Rectal smooth muscle tissue (tissue), 1 donor: ENCODE results near the gene KRT80.

Source experiments
- H3K27ac ChIP-seq: one replicate; pipeline ENCODE4 v1.7.0; 2013; ENCODE audit warnings: low read depth, low read length, inconsistent platforms
- H3K27me3 ChIP-seq: one replicate; pipeline ENCODE4 v1.7.0; 2013; ENCODE audit warnings: low read length; ENCODE audit not compliant: control insufficient read depth, insufficient read depth
- H3K36me3 ChIP-seq: one replicate; pipeline ENCODE4 v1.7.0; 2013; ENCODE audit warnings: low read length; ENCODE audit not compliant: control insufficient read depth, insufficient read depth
- H3K4me1 ChIP-seq: one replicate; pipeline ENCODE4 v1.7.0; 2013; ENCODE audit warnings: low read length; ENCODE audit not compliant: control insufficient read depth, insufficient read depth
- H3K4me3 ChIP-seq: one replicate; pipeline ENCODE4 v1.7.0; 2013; ENCODE audit warnings: low read length
- H3K9ac ChIP-seq: one replicate; pipeline ENCODE4 v1.7.0; 2013; ENCODE audit warnings: low read length

The KRT80 gene

DNA sequence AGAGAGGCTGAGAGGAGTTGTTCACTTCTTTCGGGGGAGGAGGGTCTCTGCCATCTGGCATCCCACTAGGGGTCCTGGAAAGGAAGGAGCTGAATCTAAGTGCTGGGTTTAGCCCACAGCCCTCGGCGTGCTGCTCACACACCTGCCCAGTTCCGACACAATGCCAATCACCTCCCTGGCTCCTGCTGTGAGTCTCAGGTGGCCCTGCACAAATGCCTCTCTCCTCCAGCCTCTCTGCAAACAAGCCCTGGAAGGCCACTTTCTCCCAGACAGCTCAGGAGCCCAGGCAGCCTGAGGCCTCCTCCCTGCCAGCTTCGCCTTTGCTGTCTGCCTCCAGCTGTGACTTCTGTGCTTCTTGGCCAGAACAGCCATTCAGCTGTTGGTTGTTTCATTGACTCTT is 61.1 kb downstream of the KRT80 start:
- Histone ChIP-seq H3K27ac (no peak overlapping the region), H3K27me3 (no peaks in the 10 kb centered on the region), H3K9ac (no peak overlapping the region), H3K4me1 (no peaks in the 10 kb centered on the region), H3K36me3 (no peaks in the 10 kb centered on the region), H3K4me3 (no peak overlapping the region)

DNA sequence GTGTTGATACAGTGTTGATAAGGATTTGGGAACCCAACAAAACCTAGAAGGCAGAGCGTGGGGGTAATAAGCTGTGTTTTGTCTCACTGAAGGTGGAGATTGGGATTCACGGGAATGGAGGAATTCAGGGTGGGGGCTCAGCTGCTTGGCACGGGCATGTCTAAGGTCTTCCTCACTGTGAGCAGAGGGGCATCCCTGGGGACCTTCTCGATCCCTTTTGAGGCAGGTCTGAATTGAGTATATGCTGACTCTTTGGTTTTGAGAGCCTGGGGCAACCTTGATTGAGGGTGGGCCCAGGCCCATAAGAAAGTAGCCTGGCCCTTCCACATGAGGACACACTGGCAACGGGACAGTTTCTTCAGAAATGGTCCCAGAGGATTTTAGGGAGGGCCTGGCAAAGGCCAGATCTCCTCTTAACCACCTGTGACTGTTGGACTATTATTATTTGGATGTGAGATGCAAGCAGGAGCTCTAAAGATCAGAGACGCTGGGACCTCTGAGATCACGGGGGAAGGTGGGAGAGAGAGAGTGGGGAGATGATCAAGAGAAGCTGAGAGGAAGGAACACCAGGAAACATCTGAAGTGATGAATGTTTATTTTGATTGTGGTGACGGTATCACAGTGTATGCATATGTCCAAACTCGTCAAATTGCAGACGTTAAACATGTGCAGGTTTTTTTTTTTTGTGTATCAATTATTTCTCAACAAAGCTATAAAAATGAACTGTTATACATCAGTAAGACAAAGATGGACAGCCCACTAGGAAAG is 63.9 kb downstream of the KRT80 start:
- H3K27me3 ChIP-seq: no peaks in the 10 kb centered on the region
- H3K9ac ChIP-seq: no peak overlapping the region
- no peaks in the 10 kb centered on the region for H3K4me1 ChIP-seq
- H3K4me3 ChIP-seq: no peak overlapping the region
- H3K27ac ChIP-seq: no peak overlapping the region
- H3K36me3 ChIP-seq: no peaks in the 10 kb centered on the region

DNA sequence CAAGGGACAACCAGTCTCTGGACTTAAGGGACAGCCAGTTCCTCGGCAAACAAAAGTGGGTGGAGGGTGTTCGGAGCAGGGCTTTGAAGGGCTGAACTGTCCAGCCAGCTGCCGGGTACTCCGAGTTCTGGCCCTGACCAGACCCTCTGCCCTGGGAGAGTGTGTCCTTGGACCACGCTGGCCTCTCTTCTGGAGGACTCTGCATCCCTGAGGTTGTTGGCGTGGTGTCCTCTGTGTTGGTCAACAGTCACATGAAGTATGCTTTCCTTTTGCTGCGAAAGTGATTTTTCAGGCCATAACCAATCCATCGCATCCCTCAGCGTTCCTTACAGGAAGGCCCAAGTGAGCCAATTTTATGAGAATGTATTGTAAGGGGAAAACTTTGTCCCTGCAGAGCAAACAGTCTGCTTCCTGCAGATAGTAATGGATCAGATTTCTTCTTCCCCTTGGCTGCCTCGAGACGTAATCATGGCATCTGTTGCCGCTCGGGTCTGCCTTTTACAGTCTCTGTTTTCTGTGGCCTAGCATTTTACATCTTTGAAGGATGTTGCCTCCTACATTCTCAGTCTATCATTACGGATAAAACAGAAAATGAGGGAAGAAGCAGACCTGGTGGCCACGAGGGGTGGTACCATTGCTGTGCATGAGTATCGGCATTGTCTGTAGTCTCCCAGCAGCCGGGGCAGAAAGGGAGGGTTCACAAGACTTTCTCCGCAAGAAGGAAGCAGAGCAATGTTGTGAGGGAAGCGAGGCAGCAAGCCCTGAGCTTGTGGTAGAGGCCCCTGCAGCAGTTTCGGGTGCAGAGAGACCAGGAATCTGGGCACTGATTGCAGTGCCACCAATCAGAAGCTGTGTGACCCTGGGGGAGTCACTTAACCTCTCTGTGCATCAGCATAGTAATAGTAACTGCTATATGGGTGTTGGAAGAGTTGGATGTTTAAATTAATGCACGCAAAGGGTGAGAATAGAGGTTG is 64.9 kb downstream of the KRT80 start:
- no peak overlapping the region for H3K4me3 ChIP-seq
- H3K36me3 ChIP-seq: no peaks in the 10 kb centered on the region
- H3K27ac ChIP-seq: no peak overlapping the region
- no peak overlapping the region for H3K9ac ChIP-seq
- no peaks in the 10 kb centered on the region for H3K27me3 ChIP-seq
- H3K4me1 ChIP-seq: no peaks in the 10 kb centered on the region

DNA sequence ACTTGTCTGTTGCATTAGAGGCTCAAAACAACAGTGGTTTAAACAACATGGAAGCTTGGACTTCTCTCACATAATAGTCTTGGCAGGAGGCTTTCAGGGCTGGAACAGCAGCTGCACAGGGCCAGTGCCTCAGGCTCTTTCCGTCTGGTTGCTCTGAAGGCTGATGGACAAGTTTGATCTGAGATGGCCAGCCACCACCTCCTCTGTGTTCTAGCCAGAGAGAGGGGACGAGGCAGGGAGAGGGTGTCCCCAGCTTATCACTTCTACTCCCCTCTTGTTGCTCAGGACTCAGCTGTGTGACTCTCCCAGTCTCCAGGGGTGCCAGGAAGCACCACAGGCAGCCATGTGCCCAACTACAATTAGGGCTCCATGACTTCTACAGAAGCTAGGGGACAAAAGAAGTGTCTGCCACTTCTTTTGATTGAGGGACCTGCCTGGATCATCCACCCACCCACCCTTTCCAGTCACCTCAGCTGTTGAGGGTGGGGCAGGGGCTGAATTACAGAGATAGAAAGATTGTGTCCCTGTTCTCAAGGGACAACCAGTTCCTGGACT is 65.7 kb downstream of the KRT80 start:
- H3K27me3 ChIP-seq: peaks cover 5% of the 10 kb centered on the region
- no peak overlapping the region for H3K9ac ChIP-seq
- no peaks in the 10 kb centered on the region for H3K4me1 ChIP-seq
- H3K4me3 ChIP-seq: no peak overlapping the region
- H3K27ac ChIP-seq: no peak overlapping the region
- no peaks in the 10 kb centered on the region for H3K36me3 ChIP-seq

DNA sequence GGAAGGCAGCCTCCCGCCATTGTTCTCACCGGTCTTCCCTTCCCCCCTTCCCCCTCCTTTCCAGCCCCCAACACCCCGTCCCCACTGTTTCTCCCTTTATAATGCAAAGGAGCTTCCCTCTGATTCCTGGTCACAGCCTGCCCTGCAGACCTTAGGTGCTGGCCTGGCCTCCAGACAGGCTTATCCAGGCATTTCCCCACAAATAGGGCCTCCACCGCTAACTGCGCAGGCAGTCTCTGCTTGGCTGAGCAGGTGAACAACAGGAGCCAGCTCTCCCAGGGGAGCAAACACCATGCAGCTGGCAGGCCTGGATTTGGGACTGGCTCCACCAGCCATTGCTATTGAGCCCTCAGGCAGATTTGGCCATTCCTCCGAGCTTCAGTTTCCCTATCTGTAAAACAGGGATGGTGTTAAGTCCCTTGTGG is 66.3 kb downstream of the KRT80 start:
- no peak overlapping the region for H3K4me3 ChIP-seq
- H3K36me3 ChIP-seq: no peaks in the 10 kb centered on the region
- no peaks in the 10 kb centered on the region for H3K4me1 ChIP-seq
- peaks cover 6% of the 10 kb centered on the region for H3K27me3 ChIP-seq
- H3K27ac ChIP-seq: no peak overlapping the region
- H3K9ac ChIP-seq: no peak overlapping the region

DNA sequence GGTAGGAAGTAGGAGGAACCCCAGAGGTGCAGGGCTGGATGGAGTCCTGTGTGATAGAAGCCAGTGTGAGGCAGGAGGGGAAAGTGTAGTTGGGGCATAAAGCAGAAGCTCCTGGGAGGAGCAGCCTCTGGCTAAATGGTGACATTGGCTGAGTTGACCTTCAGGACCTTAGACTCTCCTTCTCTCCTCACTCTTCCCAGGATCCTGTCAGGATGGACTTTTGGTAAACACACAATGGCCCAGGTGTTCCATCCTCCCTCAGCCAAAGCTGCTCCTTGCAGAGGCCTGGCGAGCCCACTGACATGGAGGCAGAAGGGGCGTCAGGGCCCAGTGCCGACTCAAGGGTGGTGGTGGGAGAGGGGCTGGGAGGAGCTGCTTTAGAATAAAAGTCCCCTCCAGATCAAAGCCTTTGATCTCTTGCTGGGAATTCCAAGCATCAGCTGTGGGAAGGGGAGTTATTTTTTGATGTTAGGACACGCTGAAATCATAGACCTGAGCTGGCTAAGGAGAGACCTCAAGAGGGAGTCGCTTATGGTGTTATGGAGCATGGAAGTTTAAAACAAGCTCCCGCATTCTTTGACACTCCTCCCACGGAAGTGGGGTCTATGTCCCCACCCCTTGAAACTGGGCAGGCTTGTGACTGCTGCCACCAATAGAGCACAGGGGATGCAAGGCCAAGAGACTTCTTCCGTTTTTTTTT is 68.2 kb downstream of the KRT80 start:
- H3K9ac ChIP-seq: no peak overlapping the region
- no peak overlapping the region for H3K4me3 ChIP-seq
- no peaks in the 10 kb centered on the region for H3K4me1 ChIP-seq
- peaks cover 6% of the 10 kb centered on the region for H3K27me3 ChIP-seq
- no peak overlapping the region for H3K27ac ChIP-seq
- H3K36me3 ChIP-seq: no peaks in the 10 kb centered on the region

DNA sequence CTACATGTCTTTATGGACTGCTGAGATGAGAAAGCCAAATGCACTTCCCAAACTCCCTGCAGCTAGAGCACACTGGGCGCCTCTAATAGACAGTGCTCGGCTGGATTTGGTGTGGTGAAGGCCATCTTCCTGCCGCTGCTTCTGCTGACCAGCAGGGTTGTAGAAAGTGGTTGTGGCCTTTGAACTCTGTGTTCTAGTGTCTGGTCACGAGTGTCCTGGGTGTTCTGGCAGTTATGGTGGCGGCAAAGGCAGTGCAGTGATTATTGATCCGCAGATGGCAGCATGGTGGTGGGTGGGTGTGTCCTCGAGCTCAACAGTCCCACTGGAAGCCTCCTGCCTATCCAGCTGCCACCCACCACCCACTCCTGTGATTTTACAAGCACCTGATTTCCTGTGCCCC is 68.9 kb downstream of the KRT80 start:
- Histone ChIP-seq H3K4me1 (no peaks in the 10 kb centered on the region), H3K36me3 (no peaks in the 10 kb centered on the region), H3K9ac (no peak overlapping the region), H3K27ac (no peak overlapping the region), H3K4me3 (no peak overlapping the region), H3K27me3 (peaks cover 6% of the 10 kb centered on the region)

DNA sequence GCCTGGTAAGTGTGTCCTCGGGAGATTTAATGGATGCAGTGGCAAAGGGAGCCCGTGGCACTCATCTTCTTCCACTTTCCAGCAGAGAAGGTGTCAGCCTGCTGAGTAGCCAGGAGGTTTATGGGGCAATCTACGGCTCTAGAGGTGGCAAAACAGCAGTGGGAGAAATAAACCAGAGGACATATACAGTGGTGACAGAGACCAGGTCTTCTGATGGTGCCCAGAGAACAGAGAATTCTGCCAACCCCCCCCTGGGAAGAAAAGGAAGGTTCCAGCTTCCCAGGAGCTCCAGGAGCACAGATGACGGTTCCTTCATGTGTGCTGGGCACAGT is 69.3 kb downstream of the KRT80 start:
- Histone ChIP-seq H3K4me3 (no peak overlapping the region), H3K9ac (no peak overlapping the region), H3K27me3 (peaks cover 6% of the 10 kb centered on the region), H3K4me1 (no peaks in the 10 kb centered on the region), H3K36me3 (no peaks in the 10 kb centered on the region), H3K27ac (no peak overlapping the region)

DNA sequence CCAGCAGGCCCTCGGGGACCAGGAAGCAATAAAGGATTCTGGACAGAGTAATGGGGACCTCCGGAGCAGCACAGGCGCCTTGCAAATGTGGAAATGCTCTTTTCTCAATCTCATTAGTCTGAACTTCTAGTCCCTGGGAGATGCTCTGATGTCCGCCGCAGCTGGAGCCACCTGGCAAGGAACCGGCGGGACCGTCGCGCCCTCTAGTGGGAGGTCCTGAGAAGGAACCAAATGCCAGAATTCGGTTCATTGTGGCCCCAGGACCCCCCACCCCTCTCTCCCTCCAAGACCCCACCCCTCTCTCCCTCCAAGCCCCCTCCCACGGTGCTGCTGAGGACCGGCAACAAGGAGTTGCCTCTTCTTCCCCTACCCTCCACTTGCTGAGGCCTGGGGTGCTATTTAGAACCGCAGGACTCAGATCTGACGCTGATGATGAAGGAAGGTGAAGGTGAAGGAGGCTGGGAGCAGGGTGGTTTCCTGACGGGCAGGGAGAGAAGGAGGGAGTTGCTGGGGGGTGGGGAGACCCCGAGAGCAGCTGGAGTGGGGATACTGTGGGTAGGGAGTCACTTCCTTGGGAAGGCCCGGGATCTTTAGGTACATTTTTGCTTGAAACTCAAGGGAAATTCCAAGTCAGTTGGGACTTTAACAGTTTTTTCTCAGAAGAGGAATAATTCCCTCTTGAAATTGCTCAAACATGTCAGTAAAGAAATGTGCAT is 69.8 kb downstream of the KRT80 start:
- no peaks in the 10 kb centered on the region for H3K4me1 ChIP-seq
- no peak overlapping the region for H3K4me3 ChIP-seq
- H3K27ac ChIP-seq: no peak overlapping the region
- H3K27me3 ChIP-seq: peaks cover 6% of the 10 kb centered on the region
- no peaks in the 10 kb centered on the region for H3K36me3 ChIP-seq
- no peak overlapping the region for H3K9ac ChIP-seq

DNA sequence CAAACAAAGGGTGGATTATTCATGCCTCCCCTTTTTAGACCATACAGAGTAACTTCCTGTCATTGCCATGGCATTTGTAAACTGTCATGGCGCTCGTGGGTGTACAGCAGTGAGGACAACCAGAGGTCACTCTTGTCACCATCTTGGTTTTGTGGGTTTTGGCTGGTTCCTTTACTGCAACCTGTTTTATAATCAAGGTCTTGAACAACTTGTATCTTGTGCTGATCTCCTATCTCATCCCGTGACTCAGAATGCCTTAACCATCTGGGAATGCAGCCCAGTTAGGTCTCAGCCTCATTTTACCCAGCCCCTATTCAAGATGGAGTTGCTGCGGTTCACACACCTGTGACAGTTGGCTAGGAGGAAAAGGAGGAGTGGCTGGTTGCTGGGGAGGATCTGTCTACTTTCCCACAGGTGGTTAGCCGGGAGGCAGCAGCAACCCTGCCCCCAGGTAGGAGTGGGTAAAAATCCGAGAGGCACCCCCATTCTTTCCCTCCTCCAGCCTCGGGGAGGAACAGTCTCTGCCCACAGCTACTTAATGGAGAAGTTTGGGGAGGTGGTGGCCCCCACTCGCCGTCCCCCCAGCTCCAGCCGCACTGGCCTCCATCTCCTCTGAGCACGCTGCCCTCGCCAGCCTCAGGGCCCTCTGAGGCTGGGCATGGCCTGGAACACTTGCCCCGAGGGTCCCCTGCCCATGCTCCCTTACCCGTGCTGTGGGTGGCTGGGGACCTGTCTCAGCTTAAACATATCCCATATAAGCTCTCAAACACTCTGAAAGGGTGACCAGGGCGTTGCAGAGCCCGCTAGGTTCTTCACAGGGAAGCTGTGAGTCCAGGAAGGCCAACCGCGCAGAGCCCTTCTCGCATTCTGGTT is 70.6 kb downstream of the KRT80 start:
- Histone ChIP-seq H3K36me3 (no peaks in the 10 kb centered on the region), H3K4me3 (no peak overlapping the region), H3K27ac (no peak overlapping the region), H3K27me3 (peaks cover 6% of the 10 kb centered on the region), H3K9ac (no peak overlapping the region), H3K4me1 (no peaks in the 10 kb centered on the region)
